Fibroblast of skin of abdomen (primary cell): Measurements from ENCODE around the gene CTTNBP2NL.
"Not testable (repeated sequence)": the region's sequence is repeated elsewhere in the genome, so short reads cannot be mapped to it uniquely, and the experiment has no call there.

Experiments
- DNase-seq: peaks from one replicate; pipeline ENCODE4 v3.0.0-alpha.2; 2013

Gene CTTNBP2NL

GRCh38 chr1:112470324-112470723, 74.3 kb downstream of the CTTNBP2NL start:
- not testable (repeated sequence) for DNase-seq

DNA sequence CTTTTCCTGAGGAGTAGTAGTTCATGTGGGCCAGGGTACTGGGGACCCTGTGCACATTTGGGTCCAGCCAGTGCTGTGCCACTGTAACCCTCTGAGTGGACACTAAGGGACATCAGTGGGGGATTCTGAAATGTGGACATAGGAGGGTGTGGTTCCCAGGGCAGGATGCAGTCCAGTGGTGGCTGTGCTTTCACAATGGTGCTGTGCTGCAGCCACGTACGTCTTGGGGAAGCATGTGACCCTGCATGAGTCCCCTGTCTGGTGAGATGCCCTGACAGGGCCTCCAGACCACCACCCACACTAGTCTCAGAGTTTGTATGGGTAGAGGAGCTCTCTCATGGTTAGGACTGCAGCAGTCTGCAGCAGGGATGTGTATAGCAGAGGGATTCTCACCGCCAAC, 75.0 kb downstream of the CTTNBP2NL start:
- DNase-seq = no peak

GRCh38 chr1:112472142-112472541, 76.1 kb downstream of the CTTNBP2NL start:
- DNase-seq = no peak

GRCh38 chr1:112477550-112477949, 81.5 kb downstream of the CTTNBP2NL start:
- DNase-seq = no peak

DNA sequence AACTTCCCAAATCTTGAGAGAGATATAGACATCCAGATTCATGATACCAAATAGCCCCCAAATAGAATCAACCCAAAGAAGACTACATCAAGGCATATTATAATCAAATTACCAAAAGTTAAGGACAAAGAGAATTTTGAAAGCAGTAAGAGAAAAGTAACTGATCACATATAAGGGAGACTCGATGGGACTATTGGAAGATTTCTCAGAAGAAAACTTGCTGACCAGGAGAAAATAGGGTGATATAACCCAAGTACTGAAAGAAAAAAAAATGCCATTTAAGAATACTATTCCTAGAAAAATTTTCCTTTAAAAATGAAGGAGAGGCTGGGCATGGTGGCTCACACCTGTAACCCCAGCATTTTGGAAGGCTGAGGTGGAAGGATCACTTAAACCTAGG, 82.3 kb downstream of the CTTNBP2NL start:
- DNase-seq = no peak

GRCh38 chr1:112486063-112486462, 90.0 kb downstream of the CTTNBP2NL start:
- not testable (repeated sequence) for DNase-seq

GRCh38 chr1:112487686-112488085, 91.7 kb downstream of the CTTNBP2NL start:
- not testable (repeated sequence) for DNase-seq

DNA sequence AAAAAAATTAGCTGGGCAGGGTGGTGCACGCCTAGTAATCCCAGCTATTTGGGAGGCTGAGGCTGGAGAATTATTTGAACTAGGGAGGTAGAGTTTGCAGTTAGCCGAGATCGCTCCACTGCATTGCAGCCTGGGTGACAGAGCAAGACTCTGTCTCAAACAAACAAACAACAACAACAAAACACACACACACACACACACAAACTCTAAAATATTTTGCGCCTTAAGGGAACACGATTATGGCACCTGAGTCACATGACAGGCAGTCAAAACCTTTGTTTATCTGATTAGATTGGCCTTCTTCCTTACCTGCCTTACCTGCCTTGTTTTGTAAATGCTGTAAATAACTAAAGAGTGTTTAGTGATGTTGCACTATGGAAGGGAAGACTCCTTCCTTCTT, 92.1 kb downstream of the CTTNBP2NL start:
- no peak for DNase-seq

- no peak for DNase-seq
Observed at GRCh38 chr1:112492076-112492475, 96.1 kb downstream of the CTTNBP2NL start.

- no peak for DNase-seq
Observed at GRCh38 chr1:112493351-112493750, 97.3 kb downstream of the CTTNBP2NL start.

DNA sequence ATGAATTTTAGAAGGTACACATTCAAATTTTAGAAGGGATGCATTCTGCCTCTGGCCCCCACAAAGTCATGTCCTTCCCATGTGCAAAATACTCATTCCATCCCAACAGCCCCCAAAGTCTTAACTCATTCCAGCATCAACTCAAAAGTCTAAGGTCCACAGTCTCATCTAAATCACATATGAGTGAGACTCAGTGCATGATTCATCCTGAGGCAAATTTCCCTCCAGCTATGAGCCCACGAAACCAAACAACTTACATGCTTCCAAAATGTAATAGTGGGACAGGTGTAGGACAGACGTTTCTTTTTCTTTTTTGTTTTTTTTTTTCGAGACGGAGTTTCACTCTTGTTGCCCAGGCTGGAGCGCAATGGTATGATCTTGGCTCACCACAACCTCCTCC, 100.3 kb downstream of the CTTNBP2NL start:
- no peak for DNase-seq

- peak; percentile 72 for DNase-seq
Observed at GRCh38 chr1:112501810-112502641, 106.0 kb downstream of the CTTNBP2NL start.

GRCh38 chr1:112502826-112503225, 106.8 kb downstream of the CTTNBP2NL start:
- DNase-seq = peak; percentile 50

- no peak for DNase-seq
Observed at GRCh38 chr1:112504001-112504660, 108.1 kb downstream of the CTTNBP2NL start.

DNA sequence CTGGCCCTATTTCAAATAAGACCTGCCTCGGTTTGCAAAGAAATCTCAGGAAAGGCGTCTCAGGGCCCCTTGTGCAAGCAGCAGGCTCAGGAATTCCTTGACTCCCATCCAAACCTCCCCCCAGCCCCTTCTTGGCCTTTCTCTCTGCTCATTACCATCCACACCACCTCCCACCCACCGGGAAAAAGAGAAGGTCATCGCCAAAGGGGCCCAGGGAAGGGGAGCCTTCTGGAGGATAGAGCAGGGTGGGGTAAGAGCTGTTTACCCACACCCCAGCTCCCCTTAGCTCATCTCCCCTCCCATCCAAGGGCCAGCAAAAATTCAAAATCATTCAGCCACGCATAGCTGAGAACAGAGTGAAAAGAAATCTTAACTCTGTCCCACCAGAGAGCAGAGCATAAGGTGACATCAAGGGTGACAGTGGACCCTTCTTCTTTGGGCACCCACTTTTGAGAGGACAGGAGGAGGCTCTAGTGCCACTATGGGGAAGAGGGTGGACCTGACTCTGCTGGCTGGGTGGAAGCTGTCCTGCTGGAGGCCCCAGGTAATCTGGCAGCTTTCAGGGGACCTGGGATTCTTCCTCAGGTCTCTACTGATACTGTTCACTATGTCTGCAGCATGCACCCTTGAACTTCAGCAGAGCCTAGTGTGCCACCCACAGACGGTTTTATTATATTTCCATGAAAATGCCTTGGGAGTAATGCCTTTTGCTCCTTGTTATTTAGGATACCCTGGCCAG, 108.8 kb downstream of the CTTNBP2NL start:
- DNase-seq = no peak

DNA sequence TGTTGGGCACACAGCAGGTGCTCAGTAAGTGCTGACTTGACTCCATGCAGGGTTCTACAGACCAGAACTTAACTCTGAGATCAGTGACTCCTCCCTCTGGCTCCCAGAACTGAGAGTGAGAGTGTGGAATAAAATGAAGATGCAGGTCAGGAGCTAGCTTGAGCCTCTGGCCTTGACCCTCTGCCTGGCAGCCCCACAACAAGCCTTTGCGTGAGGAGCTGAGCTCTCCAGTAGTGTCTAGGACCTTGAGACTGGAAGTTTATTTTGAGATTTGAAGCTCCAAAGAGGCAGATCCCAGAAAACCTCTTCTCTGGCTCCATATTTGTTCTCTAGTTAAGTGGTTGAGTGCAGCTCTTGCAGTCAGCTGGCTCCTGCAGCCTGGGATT, 109.4 kb downstream of the CTTNBP2NL start:
- no peak for DNase-seq

GRCh38 chr1:112505878-112506277, 109.9 kb downstream of the CTTNBP2NL start:
- DNase-seq = no peak

GRCh38 chr1:112506306-112506705, 110.3 kb downstream of the CTTNBP2NL start:
- no peak for DNase-seq

DNA sequence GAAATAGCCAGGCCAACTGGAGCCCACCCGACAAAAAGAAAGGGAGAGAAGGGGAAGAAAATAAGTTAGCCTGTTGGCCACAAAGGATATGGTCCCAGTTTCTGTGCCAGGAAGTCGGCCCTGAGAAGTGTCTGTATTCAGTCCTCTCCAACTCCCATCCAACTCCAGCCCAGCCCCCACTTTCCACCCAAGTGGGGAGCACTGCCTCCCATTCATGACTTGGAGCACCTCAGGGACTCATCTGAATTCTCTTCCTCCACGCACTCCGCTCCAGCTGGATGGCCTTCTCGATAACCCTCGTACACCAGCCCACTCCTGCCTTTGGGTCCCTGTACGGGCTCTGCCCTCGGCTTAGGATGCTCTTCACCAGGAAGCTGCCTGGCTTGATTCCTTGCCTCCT, 110.7 kb downstream of the CTTNBP2NL start:
- DNase-seq = no peak

GRCh38 chr1:112507336-112507735, 111.3 kb downstream of the CTTNBP2NL start:
- no peak for DNase-seq

GRCh38 chr1:112507921-112508277, 111.9 kb downstream of the CTTNBP2NL start:
- DNase-seq = no peak

GRCh38 chr1:112508278-112509004, 112.4 kb downstream of the CTTNBP2NL start, which contains the start of gene WNT2B:
WNT2B (plus strand) TSS chr1:112508965; CDS start chr1:112509263, 298 bp downstream.
- DNase-seq = no peak
